K562 treated with DMSO at 1 percent for 4 hours (cell line): ENCODE data around the gene TBC1D23. TPM values are rescaled to one million over a fixed set of nuclear protein-coding genes. Genes with fewer than 3 reads are reported as not detected.

Experiments used
- total RNA-seq: library from RNA; unstranded; fragments of 300-600 nt; gene quantifications from 2 replicates; pipeline ENCODE4 v1.2.3, GENCODE V29; 2022; ENCODE audit not compliant: insufficient read depth

TBC1D23 gene
- total RNA-seq: 12.7 and 14.7 TPM in 2 replicates

GRCh38 chr3:100260685-100261484 lies at the start of gene TBC1D23:
TSS of gene TBC1D23 (plus strand) at chr3:100260992. CDS start at chr3:100261019, 27 bp downstream.

GRCh38 chr3:100334488-100335351 lies 73.9 kb downstream of the TBC1D23 start, which contains the start of gene NIT2:
TSS of gene NIT2 (plus strand) at chr3:100334757. CDS start at chr3:100334792, 35 bp downstream.

Other genes with a start within 250 kb of the TBC1D23 start
- gene FILIP1L, start 146.5 kb upstream of the TBC1D23 start, total RNA-seq: 3.5 and 6.1 TPM in 2 replicates
- gene NIT2, start 73.8 kb downstream of the TBC1D23 start, total RNA-seq: 7.3 and 9.7 TPM in 2 replicates
- 16.3 and 17.4 TPM in 2 replicates for gene TOMM70, start 140.1 kb downstream of the TBC1D23 start, total RNA-seq
- 4.6 and 5.9 TPM in 2 replicates for gene LNP1, start 140.5 kb downstream of the TBC1D23 start, total RNA-seq
- gene TMEM45A, start 231.6 kb downstream of the TBC1D23 start, total RNA-seq: 1.9 and 2.7 TPM in 2 replicates